CD4-positive, alpha-beta T cell treated with Interferon alpha-2 for 1 hour (primary cell): Measurements from ENCODE around the gene SGK2.
A peak's percentile ranks its signal among the peaks of the same experiment; 100 is the strongest.
"Not testable (repeated sequence)": the region's sequence is repeated elsewhere in the genome, so short reads cannot be mapped to it uniquely, and the experiment has no call there.

Source experiments
- DNase-seq, 2 donors: peaks; one replicate each; pipeline ENCODE4 v3.0.0-alpha.2; 2020 to 2022

SGK2 gene

DNA sequence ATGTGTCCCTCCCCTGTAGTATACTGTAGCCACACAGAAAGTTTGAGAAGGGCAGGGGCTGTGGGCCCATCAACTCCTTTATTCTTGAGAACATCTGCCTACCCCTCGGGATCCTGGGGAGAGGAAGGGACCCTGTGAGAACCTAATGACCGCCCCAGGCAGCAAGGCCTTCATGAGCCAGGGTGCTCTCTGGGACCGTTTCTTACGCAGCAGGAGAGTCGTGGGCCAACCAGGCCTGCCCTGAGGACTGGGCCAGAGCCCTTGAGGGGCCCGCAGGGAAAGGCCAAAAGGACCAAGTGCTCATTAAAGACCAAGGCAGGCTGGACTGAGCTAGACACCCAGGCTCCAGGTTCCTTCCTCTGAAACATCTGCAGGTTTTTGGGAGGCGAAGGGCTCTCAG is 5.2 kb downstream of the SGK2 start:
- DNase-seq, result no peak

DNA sequence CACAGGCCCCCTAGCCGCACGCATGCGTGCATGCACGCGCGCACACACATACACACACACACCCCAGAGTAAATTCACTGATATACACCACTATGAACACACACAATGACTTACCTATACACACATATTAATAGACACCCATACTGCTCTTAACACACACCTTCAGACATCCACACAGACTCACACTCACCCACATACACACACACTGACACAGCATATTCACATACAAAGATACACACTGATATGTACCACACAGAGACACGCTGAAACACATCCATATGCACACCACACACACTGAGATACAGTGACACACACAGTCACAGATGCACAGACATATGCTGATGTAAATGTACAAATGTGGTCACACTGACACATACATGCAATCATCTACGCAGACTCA is 5.6 kb downstream of the SGK2 start:
- DNase-seq, result no peak

- no peak for DNase-seq
Observed at GRCh38 chr20:43564993-43565757, 6.3 kb downstream of the SGK2 start.

- DNase-seq, result no peak
Observed at GRCh38 chr20:43565758-43566104, 6.9 kb downstream of the SGK2 start.

DNA sequence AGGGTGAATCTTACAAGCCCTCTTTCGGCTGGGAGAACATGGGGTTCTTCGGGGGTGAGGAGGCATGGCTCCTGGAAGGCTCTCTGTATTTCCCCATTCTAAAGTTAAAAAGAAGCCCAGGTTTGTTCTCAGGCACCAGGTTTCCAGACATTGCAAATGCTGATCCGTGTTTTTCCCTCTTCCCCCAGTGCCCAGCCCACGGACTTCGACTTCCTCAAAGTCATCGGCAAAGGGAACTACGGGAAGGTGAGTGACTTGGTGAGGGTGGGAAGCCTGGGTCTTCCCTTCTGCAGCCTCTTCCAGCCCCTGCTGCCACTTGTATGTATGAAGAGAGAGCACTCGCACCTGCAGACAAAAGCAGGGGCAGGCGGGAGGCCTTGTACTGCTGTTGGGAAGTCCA is 8.7 kb downstream of the SGK2 start:
- DNase-seq, result no peak

DNA sequence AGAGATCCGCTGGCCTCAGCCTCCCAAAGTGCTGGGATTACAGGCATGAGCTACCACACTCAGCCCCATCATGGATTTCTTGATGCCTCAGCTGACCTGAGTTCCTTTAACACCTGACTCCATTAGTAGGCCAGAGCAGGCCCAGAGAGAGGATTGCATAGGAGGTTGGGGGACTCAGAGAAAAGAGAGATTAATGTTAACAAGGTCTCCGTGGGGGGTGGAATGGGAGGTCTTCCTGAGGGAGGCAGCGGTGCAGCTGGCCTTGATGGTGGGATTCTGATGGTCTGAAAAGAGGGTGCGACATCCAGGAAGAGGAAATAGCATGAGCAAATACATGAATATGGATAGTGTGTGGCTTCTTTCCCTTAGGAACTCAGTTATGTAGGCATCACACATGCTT is 9.9 kb downstream of the SGK2 start:
- DNase-seq, result no peak

GRCh38 chr20:43569282-43569681 is 10.5 kb downstream of the SGK2 start:
- no peak for DNase-seq

DNA sequence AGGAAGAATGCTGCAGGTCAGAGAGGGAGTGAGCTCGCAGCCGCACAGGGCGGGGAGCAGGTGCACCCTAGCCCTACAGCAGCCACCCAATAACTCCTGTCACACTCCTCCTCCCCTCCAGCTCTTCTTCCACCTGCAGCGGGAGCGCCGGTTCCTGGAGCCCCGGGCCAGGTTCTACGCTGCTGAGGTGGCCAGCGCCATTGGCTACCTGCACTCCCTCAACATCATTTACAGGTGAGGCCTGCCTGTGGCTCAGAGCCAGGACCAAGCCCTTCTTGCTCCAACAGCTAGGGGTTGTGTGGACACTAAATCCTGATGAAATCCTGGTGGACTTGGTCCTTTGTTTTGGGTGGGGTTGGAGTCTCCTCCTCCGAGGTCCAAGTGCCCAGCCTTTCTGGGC is 11.7 kb downstream of the SGK2 start:
- DNase-seq, result no peak

GRCh38 chr20:43571310-43571709 is 12.5 kb downstream of the SGK2 start:
- no peak for DNase-seq

DNA sequence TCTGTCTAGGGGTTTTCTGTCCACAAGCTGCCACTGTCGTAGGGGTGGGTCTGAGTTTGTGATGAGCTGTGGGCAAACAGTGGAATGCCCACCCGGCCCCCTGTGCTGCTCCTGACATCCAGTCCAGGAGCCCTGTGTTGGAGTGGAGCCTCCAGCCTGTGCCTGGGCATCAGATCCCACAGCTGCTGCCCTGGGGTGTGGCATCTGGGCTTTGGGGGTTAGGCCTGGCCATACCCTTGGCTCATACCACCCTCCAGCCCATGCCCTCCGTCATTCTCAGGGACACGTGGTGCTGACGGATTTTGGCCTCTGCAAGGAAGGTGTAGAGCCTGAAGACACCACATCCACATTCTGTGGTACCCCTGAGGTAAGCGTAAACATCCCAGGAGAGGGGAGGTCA is 12.9 kb downstream of the SGK2 start:
- DNase-seq, result no peak

DNA sequence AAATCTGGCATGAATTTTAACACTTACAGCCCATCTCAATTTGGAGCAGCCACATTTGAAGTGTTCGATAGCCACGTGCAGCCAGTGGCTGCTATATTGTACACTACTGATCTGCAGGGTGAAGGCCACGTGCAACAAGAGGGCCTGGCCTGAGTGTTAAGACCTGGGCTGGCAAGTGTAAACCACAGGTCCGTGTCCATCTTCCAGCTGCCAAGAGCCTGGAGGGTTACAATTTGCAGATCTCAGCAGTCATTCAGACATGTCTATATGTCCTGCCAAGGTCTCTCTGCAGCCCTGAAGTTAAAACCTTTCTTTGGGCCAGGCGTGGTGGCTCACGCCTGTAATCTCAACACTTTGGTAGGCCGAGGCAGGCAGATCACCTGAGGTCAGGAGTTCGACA is 14.1 kb downstream of the SGK2 start:
- no peak for DNase-seq

DNA sequence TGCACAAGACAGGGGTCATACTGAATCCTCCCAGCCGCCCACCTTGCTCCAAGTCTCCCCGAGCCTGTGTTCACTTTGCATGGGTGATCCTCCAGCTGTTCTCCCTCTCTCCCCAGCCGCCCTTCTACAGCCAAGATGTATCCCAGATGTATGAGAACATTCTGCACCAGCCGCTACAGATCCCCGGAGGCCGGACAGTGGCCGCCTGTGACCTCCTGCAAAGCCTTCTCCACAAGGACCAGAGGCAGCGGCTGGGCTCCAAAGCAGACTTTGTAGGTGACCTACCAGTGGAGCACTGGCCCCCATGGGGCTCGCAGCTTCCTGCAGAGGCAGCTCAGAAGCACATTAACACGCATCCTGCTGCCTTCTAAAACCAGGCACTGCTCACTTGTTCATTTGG is 17.3 kb downstream of the SGK2 start:
- DNase-seq, result no peak

DNA sequence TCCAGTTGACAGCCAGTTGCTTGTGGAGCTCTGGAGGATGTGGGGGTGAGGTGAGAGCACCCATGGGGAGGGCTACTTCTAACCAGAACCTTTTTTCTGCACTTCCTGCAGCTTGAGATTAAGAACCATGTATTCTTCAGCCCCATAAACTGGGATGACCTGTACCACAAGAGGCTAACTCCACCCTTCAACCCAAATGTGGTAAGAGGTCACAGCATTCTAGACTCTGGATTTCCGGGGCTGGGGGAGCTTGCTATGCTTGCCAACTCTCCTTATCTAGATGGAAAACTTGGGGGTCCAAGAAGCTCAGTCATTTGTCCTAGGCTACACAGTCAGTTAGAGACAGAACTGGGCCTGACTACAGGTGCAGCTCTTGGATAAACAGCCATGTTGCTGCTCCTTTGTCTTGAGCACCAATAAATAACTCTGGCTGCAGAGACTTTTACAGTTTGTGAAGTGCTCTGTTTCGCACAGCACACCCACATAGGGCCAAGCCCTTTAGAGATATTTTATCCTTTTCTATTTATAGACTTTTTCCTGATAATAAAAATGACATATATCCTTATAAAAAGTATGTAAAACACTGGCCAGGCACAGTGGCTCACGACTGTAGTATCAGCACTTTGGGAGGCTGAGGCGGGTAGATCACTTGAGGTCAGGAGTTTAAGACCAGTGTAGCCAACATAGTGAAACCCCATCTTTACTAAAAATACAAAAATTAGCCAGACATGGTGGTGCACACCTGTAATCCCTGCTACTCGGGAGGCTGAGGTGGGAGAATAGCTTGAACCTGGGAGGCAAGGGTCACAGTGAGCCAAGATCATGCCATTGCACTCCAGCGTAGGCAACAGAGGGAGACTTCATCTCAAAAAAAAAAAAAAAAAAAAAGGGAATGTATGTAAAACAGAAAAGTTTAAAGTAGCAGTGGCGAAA is 21.3 kb downstream of the SGK2 start:
- no peak for DNase-seq

GRCh38 chr20:43583133-43583864 is 24.5 kb downstream of the SGK2 start:
- DNase-seq, result no peak

- no peak for DNase-seq
Observed at GRCh38 chr20:43583982-43584432, 25.2 kb downstream of the SGK2 start.

- DNase-seq, result no peak
Observed at GRCh38 chr20:43584448-43585136, 25.8 kb downstream of the SGK2 start.

GRCh38 chr20:43586641-43587040 is 27.8 kb downstream of the SGK2 start:
- no peak for DNase-seq

DNA sequence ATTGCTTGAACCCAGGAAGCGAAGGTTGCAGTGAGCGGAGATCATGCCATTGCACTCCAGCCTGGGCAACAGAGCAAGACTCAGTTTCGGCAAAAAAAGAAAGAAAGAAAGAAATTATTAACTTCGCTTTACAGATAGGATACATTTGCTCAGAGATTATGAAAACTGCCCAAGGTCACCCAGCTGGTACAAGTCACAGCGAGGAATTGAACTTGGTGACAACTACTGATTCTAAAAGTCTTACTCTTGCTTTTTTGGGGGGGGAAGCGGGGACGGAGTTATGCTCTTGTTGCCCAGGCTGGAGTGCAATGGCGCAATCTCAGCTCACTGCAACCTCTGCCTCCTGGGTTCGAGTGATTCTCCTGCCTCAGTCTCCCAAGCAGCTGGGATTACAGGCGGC is 29.7 kb downstream of the SGK2 start:
- DNase-seq, result not testable (repeated sequence)

- DNase-seq, result no peak
Observed at GRCh38 chr20:43590036-43590391, 31.2 kb downstream of the SGK2 start.

- peak; percentile 85 to 89 for DNase-seq
Observed at GRCh38 chr20:43590392-43591303, 31.8 kb downstream of the SGK2 start, which contains the start of gene IFT52. IFT52 (plus strand) TSS chr20:43590937; CDS start chr20:43594699, 3,762 bp downstream.

DNA sequence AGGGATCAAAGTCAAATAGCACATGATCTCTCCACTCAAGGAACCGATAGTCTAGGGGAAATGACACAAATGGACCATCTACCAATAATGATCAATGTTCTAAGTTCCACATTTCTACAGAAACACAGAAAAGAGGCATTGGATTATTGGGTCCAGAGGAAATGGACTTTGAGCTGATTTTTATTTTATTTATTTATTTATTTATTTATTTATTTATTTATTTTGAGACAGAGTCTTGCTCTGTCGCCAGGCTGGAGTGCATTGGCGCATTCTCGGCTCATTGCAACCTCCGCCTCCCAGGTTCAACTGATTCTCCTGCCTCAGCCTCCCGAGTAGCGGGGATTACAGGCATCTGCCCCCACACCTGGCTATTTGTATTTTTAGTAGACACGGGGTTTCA is 43.1 kb downstream of the SGK2 start:
- DNase-seq, result not testable (repeated sequence)

- no peak for DNase-seq
Observed at GRCh38 chr20:43603124-43603523, 44.3 kb downstream of the SGK2 start.
